ENCODE measurements around the gene KCTD7.

DNA sequence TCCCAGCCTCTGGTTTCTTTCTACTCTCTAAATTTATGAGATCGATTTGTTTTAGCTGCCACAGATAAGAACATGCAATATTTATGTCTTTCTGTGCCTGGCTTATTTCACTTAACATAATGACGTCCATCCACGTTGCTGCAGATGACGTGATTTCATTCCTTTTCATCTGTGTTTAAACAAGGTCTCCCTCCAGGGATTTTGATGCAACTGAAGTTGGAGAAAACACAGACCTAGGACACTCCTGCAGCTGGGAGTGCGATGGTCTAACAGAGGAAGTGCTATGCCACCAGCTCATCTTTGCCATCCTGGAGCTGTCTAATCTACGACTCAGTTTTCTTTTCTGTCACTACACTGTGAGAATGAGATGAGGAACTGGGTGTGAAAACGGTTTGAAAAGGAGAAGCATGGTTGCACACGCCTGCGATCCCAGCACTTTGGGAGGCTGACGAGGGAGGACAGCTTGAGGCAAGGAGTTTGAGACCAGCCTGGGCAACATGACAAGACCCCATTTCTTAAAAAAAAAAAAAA lies 1.5 kb upstream of the KCTD7 start:
- TF ChIP-seq, protein P1, sequence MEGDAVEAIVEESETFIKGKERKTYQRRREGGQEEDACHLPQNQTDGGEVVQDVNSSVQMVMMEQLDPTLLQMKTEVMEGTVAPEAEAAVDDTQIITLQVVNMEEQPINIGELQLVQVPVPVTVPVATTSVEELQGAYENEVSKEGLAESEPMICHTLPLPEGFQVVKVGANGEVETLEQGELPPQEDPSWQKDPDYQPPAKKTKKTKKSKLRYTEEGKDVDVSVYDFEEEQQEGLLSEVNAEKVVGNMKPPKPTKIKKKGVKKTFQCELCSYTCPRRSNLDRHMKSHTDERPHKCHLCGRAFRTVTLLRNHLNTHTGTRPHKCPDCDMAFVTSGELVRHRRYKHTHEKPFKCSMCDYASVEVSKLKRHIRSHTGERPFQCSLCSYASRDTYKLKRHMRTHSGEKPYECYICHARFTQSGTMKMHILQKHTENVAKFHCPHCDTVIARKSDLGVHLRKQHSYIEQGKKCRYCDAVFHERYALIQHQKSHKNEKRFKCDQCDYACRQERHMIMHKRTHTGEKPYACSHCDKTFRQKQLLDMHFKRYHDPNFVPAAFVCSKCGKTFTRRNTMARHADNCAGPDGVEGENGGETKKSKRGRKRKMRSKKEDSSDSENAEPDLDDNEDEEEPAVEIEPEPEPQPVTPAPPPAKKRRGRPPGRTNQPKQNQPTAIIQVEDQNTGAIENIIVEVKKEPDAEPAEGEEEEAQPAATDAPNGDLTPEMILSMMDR (IDR thresholded peaks at IDR 0.05): no peak
- no peak for TF ChIP-seq POLR2A (IDR thresholded peaks at IDR 0.05)

All from breast epithelium (tissue), 3 donors.